ENCODE data around the gene PIK3AP1.
"Not testable (repeated sequence)": the region's sequence is repeated elsewhere in the genome, so short reads cannot be mapped to it uniquely, and the experiment has no call there.

PIK3AP1 gene

DNA sequence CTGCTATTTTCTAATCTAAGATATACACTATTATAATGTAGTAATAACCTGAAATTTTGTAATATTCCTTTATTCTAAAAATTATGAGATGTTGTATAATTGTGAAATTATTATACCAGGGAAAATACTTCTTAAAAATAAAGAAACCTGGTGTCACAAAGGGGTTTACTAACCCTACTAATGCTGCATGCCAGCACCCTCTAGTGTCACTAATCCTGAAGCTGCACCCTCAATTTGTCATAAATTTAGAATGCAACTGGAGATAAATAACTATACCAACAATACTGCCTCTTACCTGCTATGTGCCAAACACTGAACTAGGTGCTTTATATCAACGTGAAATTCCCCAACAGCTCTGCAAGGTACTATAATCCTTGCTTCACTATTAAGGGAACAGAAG, 164.3 kb downstream of the PIK3AP1 start:
- Histone ChIP-seq H3K27ac (ENCODE audit: low read depth, low read length) (no peak overlapping the region), H3K4me3 (ENCODE audit: low read depth, low read length) (no peak overlapping the region), H3K36me3 (ENCODE audit: control insufficient read depth, insufficient read depth, low read length) (peaks cover 73% of the 10 kb centered on the region), H3K9ac (ENCODE audit: low read length) (no peak overlapping the region), H3K9me3 (ENCODE audit: control insufficient read depth, insufficient read depth, low read depth, low read length) (no peaks in the 10 kb centered on the region), H3K27me3 (ENCODE audit: control insufficient read depth, insufficient read depth, low read length) (no peaks in the 10 kb centered on the region), H3K4me1 (ENCODE audit: control insufficient read depth, insufficient read depth, low read length) (no peaks in the 10 kb centered on the region)

DNA sequence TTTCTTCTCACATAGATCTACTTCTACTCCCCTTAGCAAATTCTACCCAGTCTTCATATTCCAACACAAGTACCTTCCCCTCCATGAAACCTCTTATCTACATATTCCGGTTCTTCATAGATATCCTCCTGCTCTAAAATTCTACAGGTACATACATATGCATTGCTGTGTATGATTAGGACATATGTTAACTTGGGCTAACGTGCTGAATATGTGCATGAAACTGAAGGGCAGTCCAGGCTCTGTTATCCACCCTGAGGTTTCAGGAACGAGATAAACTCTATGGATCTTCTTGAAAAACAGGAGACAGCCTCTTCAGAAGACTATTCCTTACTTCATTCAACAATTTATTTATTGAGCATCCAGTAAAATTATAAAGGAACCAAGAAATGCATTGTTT, 165.0 kb downstream of the PIK3AP1 start:
- Histone ChIP-seq H3K36me3 (ENCODE audit: control insufficient read depth, insufficient read depth, low read length) (peaks cover 73% of the 10 kb centered on the region), H3K27me3 (ENCODE audit: control insufficient read depth, insufficient read depth, low read length) (no peaks in the 10 kb centered on the region), H3K9me3 (ENCODE audit: control insufficient read depth, insufficient read depth, low read depth, low read length) (no peaks in the 10 kb centered on the region), H3K4me3 (ENCODE audit: low read depth, low read length) (no peak overlapping the region), H3K9ac (ENCODE audit: low read length) (no peak overlapping the region), H3K4me1 (ENCODE audit: control insufficient read depth, insufficient read depth, low read length) (no peaks in the 10 kb centered on the region), H3K27ac (ENCODE audit: low read depth, low read length) (no peak overlapping the region)

DNA sequence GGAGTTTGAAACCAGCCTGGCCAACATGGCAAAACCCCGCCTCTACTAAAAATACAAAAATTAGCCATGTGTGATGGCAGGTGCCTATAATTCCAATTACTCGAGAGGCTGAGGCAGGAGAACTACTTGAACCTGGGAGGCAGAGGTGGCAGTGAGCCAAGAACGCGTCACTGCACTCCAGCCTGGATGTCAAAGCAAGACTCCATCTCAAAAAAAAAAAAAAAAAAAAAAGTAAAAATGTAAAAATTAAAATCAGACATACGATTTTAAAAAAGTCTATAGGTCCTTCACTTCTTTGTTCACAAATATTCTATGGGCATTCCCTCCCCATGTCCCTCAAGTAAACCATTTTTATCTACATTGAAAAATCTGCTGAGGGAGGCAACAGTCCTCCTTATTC, 171.7 kb downstream of the PIK3AP1 start:
- H3K36me3 ChIP-seq (ENCODE audit: control insufficient read depth, insufficient read depth, low read length): peaks cover 88% of the 10 kb centered on the region
- no peaks in the 10 kb centered on the region for H3K4me1 ChIP-seq (ENCODE audit: control insufficient read depth, insufficient read depth, low read length)
- no peaks in the 10 kb centered on the region for H3K9me3 ChIP-seq (ENCODE audit: control insufficient read depth, insufficient read depth, low read depth, low read length)
- H3K27ac ChIP-seq (ENCODE audit: low read depth, low read length): no peak overlapping the region
- no peak overlapping the region for H3K4me3 ChIP-seq (ENCODE audit: low read depth, low read length)
- H3K9ac ChIP-seq (ENCODE audit: low read length): no peak overlapping the region
- H3K27me3 ChIP-seq (ENCODE audit: control insufficient read depth, insufficient read depth, low read length): no peaks in the 10 kb centered on the region

DNA sequence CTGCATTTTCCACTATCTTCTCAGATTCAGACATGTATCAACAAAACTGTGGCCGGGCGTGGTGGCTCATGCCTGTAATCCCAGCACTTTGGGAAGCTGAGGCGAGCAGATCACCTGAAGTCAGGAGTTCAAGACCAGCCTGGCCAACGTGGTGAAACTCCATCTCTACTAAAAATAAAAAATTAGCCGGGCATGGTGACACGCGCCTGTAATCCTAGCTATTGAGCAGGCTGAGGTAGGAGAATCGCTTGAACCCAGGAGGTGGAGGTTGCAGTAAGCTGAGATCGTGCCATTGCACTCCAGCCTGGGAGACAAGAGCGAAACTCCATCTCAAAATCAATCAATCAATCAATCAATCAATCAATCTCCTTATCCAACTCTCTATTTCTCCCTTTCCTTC, 174.8 kb downstream of the PIK3AP1 start:
- H3K9me3 ChIP-seq (ENCODE audit: control insufficient read depth, insufficient read depth, low read depth, low read length); H3K4me3 ChIP-seq (ENCODE audit: low read depth, low read length); H3K4me1 ChIP-seq (ENCODE audit: control insufficient read depth, insufficient read depth, low read length); H3K9ac ChIP-seq (ENCODE audit: low read length); H3K27ac ChIP-seq (ENCODE audit: low read depth, low read length); H3K27me3 ChIP-seq (ENCODE audit: control insufficient read depth, insufficient read depth, low read length): not testable (repeated sequence)
- peaks cover 77% of the 10 kb centered on the region for H3K36me3 ChIP-seq (ENCODE audit: control insufficient read depth, insufficient read depth, low read length)

Data from HUES6 (cell line).